Putamen (tissue), 1 donor: ENCODE measurements around the gene FAM24B.

Experiments
- DNase-seq: peaks from one replicate; pipeline ENCODE4 v3.0.0-alpha.2; 2016; ENCODE audit warnings: low spot score

The FAM24B gene

GRCh38 chr10:122827302-122827701 is 52.1 kb downstream of the FAM24B start:
- DNase-seq = no peak

- DNase-seq = no peak
Observed at GRCh38 chr10:122822973-122823690, 56.2 kb downstream of the FAM24B start.

- DNase-seq = no peak
Observed at GRCh38 chr10:122821808-122822207, 57.6 kb downstream of the FAM24B start.

- DNase-seq = no peak
Observed at GRCh38 chr10:122815458-122815857, 63.9 kb downstream of the FAM24B start.

GRCh38 chr10:122814493-122814892 is 64.9 kb downstream of the FAM24B start:
- DNase-seq = no peak

- no peak for DNase-seq
Observed at GRCh38 chr10:122812751-122813150, 66.6 kb downstream of the FAM24B start.

- no peak for DNase-seq
Observed at GRCh38 chr10:122802282-122802681, 77.1 kb downstream of the FAM24B start.
